Stimulated activated CD4-positive, alpha-beta T cell treated with anti-CD3 and anti-CD28 coated beads, Interleukin-1b, Interleukin-23, amount 100 ng/mL, for 4 hours (primary cell): ENCODE results near the gene MLLT11.
"Not testable (repeated sequence)": the region's sequence is repeated elsewhere in the genome, so short reads cannot be mapped to it uniquely, and the experiment has no call there.

Source experiments
- DNase-seq, 2 donors: peaks; one replicate each; pipeline ENCODE4 v3.0.0-alpha.2; 2020; ENCODE audit warnings: low read depth in 2 of 2

The MLLT11 gene

GRCh38 chr1:151056149-151056548 is 4.0 kb upstream of the MLLT11 start:
- no peak for DNase-seq

GRCh38 chr1:151058692-151059091 is 1.5 kb upstream of the MLLT11 start:
- no peak for DNase-seq

- DNase-seq = peak; percentile 68 to 79
Observed at GRCh38 chr1:151059109-151060006, 839 bp upstream of the MLLT11 start, which contains the start of gene CDC42SE1. Gene CDC42SE1, minus strand, starts transcription at chr1:151059622. Its CDS starts 3,892 bp downstream, at chr1:151055730.

GRCh38 chr1:151060657-151061421 is 642 bp downstream of the MLLT11 start:
- DNase-seq = no peak

GRCh38 chr1:151061704-151062103 is 1.5 kb downstream of the MLLT11 start:
- DNase-seq = no peak

- DNase-seq = no peak
Observed at GRCh38 chr1:151062741-151063371, 2.7 kb downstream of the MLLT11 start.

GRCh38 chr1:151065089-151065645 is 5.0 kb downstream of the MLLT11 start:
- DNase-seq = no peak

- DNase-seq = no peak
Observed at GRCh38 chr1:151067185-151067584, 7.0 kb downstream of the MLLT11 start.

GRCh38 chr1:151069103-151069486 is 8.9 kb downstream of the MLLT11 start:
- DNase-seq = no peak

GRCh38 chr1:151070474-151071276 is 10.5 kb downstream of the MLLT11 start, which contains the start of gene GABPB2:
Gene GABPB2, plus strand, starts transcription at chr1:151070761. Its CDS starts 17,429 bp downstream, at chr1:151088190.
- peak; percentile 73 to 86 for DNase-seq

GRCh38 chr1:151072224-151072623 is 12.0 kb downstream of the MLLT11 start:
- DNase-seq = no peak

GRCh38 chr1:151085953-151086559 is 25.9 kb downstream of the MLLT11 start:
- no peak for DNase-seq

- not testable (repeated sequence) for DNase-seq
Observed at GRCh38 chr1:151097426-151097825, 37.2 kb downstream of the MLLT11 start.

- DNase-seq = no peak
Observed at GRCh38 chr1:151098126-151098525, 37.9 kb downstream of the MLLT11 start.

GRCh38 chr1:151104630-151105029 is 44.4 kb downstream of the MLLT11 start:
- DNase-seq = no peak

- DNase-seq = no peak
Observed at GRCh38 chr1:151106894-151107293, 46.7 kb downstream of the MLLT11 start.

GRCh38 chr1:151108331-151108730 is 48.1 kb downstream of the MLLT11 start:
- no peak for DNase-seq

- DNase-seq = no peak
Observed at GRCh38 chr1:151113877-151114276, 53.7 kb downstream of the MLLT11 start.
